Panc1 (cell line): ENCODE data around the gene GRIP2.

Source experiments
- CTCF ChIP-seq: fragments of 450-650 bp; IDR thresholded peaks from 2 replicates; pipeline ENCODE4 v1.5.1; 2017; ENCODE audit warnings: mild to moderate bottlenecking
- POLR2AphosphoS5 ChIP-seq: IDR thresholded peaks from 2 replicates; pipeline ENCODE4 v1.6.1; 2012; ENCODE audit warnings: mild to moderate bottlenecking, low read depth, low read length, moderate library complexity
- REST ChIP-seq, 2 experiments: IDR thresholded peaks; 2 replicates each; pipeline ENCODE4 v1.6.1; 2011 to 2012; ENCODE audit warnings: low read depth in 2 of 2, control low read depth in 1 of 2, low read length in 1 of 2, mild to moderate bottlenecking in 1 of 2, moderate library complexity in 1 of 2; ENCODE audit not compliant: insufficient read depth in 1 of 2
- SIN3A ChIP-seq: IDR thresholded peaks from 2 replicates; pipeline ENCODE4 v1.6.1; 2012; ENCODE audit warnings: low read depth, mild to moderate bottlenecking, low read length, moderate library complexity, borderline replicate concordance; ENCODE audit not compliant: insufficient read depth

- TF ChIP-seq CTCF (no peak), POLR2AphosphoS5 (no peak), SIN3A (no peak), REST (IDR thresholded peaks at IDR 0.05; ENCODE audit: insufficient read depth in 1 of 2, low read depth in 2 of 2, low read length in 1 of 2) (no peak)
Observed at GRCh38 chr3:14491396-14492190, 48.5 kb downstream of the GRIP2 start.
